Measurements from ENCODE around the gene TENM4.

TENM4 gene

DNA sequence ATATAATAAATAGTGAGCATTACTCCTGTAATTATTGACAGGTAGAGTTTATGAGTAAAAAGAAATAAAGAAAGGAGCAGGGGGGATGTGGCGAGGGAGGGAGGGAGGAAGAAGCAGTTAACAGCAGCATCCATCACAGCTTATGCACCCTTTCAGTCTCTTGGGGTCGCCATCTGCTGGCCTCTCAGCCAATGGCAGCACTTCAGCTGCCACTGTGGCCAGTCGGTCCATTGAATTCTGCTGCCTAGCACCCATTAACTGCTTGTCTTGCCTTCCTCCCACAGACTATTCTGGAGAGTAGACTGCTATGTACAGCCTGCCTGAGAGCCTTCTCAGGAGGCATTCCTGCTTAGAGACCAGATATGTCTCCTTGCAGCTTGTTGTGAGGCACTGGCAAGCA, 388.3 kb downstream of the TENM4 start (continued):
- TF ChIP-seq ZNF70 (CRISPR knock-in tag; IDR thresholded peaks at IDR 0.05) (no peak; the same call in 1 of the 2 replicates), ZFP30 (CRISPR knock-in tag; IDR thresholded peaks at IDR 0.05) (no peak), RARB (CRISPR knock-in tag; IDR thresholded peaks at IDR 0.05) (no peak), BACH2 (CRISPR knock-in tag; IDR thresholded peaks at IDR 0.05; ENCODE audit: borderline replicate concordance) (no peak), TOX (CRISPR knock-in tag; IDR thresholded peaks at IDR 0.05; ENCODE audit: borderline replicate concordance) (no peak)

DNA sequence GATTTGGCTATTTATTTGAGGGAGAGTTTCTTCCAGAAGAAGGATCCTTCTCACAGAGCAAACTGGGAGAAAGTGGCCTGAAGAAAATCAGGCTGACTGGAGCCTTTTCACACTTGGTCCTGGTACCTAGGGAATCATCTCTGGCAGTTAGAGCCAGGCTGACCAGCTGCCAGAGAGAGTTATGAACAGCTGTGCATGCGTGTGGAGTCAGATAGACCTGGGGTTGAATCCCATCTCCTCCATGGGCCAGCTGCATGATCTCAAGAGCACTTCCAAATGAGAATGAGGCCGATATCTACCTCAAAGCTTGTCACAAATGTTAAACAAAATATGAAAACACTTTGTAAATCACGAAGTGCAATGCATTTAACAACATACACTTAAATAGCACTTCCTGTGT, 390.0 kb downstream of the TENM4 start:
- ATAC-seq, result no peak

DNA sequence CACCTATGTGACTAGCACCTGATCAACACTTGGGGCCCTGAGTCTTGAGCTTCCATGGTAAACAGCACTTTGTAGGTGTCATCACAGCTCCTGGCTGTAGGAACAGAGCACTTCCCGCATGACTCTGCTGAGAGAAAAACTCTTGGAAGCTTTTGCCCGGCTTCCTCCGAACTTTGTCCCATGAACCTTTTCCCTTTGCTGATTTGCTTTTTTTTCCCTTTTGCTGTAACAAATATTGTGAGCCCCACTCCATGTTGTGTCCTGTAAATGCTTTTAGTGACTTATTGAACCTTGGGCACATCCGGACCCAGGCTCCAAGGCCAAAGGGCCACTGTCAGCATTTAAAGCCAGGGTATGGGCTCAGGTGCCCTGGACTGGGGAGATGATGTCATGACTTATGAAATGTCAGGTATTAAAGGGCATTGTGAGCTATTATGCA, 391.1 kb downstream of the TENM4 start:
- TF ChIP-seq ZFP3 (CRISPR knock-in tag; IDR thresholded peaks at IDR 0.05) (no peak), ESRRG (CRISPR knock-in tag; IDR thresholded peaks at IDR 0.05) (no peak), ISL1 (CRISPR knock-in tag; IDR thresholded peaks at IDR 0.05) (no peak), ZC3H10 (CRISPR knock-in tag; IDR thresholded peaks at IDR 0.05) (no peak), GLIS3 (CRISPR knock-in tag; IDR thresholded peaks at IDR 0.05) (no peak), ARNTL (CRISPR knock-in tag; IDR thresholded peaks at IDR 0.05; ENCODE audit: borderline replicate concordance, low read depth) (no peak)
- TF ChIP-seq, protein P1, sequence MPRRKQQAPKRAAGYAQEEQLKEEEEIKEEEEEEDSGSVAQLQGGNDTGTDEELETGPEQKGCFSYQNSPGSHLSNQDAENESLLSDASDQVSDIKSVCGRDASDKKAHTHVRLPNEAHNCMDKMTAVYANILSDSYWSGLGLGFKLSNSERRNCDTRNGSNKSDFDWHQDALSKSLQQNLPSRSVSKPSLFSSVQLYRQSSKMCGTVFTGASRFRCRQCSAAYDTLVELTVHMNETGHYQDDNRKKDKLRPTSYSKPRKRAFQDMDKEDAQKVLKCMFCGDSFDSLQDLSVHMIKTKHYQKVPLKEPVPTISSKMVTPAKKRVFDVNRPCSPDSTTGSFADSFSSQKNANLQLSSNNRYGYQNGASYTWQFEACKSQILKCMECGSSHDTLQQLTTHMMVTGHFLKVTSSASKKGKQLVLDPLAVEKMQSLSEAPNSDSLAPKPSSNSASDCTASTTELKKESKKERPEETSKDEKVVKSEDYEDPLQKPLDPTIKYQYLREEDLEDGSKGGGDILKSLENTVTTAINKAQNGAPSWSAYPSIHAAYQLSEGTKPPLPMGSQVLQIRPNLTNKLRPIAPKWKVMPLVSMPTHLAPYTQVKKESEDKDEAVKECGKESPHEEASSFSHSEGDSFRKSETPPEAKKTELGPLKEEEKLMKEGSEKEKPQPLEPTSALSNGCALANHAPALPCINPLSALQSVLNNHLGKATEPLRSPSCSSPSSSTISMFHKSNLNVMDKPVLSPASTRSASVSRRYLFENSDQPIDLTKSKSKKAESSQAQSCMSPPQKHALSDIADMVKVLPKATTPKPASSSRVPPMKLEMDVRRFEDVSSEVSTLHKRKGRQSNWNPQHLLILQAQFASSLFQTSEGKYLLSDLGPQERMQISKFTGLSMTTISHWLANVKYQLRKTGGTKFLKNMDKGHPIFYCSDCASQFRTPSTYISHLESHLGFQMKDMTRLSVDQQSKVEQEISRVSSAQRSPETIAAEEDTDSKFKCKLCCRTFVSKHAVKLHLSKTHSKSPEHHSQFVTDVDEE (CRISPR knock-in tag; IDR thresholded peaks at IDR 0.05), result no peak
- TF ChIP-seq, protein P2, sequence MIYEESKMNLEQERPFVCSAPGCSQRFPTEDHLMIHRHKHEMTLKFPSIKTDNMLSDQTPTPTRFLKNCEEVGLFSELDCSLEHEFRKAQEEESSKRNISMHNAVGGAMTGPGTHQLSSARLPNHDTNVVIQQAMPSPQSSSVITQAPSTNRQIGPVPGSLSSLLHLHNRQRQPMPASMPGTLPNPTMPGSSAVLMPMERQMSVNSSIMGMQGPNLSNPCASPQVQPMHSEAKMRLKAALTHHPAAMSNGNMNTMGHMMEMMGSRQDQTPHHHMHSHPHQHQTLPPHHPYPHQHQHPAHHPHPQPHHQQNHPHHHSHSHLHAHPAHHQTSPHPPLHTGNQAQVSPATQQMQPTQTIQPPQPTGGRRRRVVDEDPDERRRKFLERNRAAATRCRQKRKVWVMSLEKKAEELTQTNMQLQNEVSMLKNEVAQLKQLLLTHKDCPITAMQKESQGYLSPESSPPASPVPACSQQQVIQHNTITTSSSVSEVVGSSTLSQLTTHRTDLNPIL (CRISPR knock-in tag; IDR thresholded peaks at IDR 0.05; ENCODE audit: low read depth), result no peak
- no peak for ATAC-seq

More for the DNA sequence above, 390.0 kb downstream of the TENM4 start:
- TF ChIP-seq, protein P3, sequence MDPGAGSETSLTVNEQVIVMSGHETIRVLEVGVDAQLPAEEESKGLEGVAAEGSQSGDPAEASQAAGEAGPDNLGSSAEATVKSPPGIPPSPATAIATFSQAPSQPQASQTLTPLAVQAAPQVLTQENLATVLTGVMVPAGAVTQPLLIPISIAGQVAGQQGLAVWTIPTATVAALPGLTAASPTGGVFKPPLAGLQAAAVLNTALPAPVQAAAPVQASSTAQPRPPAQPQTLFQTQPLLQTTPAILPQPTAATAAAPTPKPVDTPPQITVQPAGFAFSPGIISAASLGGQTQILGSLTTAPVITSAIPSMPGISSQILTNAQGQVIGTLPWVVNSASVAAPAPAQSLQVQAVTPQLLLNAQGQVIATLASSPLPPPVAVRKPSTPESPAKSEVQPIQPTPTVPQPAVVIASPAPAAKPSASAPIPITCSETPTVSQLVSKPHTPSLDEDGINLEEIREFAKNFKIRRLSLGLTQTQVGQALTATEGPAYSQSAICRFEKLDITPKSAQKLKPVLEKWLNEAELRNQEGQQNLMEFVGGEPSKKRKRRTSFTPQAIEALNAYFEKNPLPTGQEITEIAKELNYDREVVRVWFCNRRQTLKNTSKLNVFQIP (CRISPR knock-in tag; IDR thresholded peaks at IDR 0.05; ENCODE audit: borderline replicate concordance, low read depth), result no peak
- TF ChIP-seq ZFP30 (CRISPR knock-in tag; IDR thresholded peaks at IDR 0.05) (no peak), GLIS3 (CRISPR knock-in tag; IDR thresholded peaks at IDR 0.05) (no peak), ZC3H10 (CRISPR knock-in tag; IDR thresholded peaks at IDR 0.05) (no peak), RARB (CRISPR knock-in tag; IDR thresholded peaks at IDR 0.05) (no peak), BACH2 (CRISPR knock-in tag; IDR thresholded peaks at IDR 0.05; ENCODE audit: borderline replicate concordance) (no peak)
- TF ChIP-seq, protein P1 (CRISPR knock-in tag; IDR thresholded peaks at IDR 0.05), result no peak

DNA sequence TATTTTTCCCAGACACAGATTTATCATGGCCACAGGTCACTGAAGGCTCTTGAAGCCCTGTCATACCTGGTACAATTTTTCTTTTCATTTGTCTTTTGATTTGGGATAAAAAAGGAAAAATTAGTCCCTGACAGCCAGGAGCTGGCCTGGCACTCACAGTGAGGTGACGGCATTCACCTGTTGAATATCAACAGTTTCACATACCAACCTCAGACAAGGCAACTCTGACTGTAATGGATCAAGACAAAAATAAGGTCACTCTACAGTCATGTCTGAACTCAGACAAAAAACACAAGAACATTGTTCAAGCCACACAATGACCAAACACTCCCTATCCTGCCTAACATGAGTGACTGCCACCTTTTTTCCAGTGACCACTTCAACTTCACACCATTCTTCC, 392.9 kb downstream of the TENM4 start:
- TF ChIP-seq ZNF565 (CRISPR knock-in tag; conservative IDR thresholded peaks at IDR 0.05; ENCODE audit: low read depth) (no peak), TOX (CRISPR knock-in tag; IDR thresholded peaks at IDR 0.05; ENCODE audit: borderline replicate concordance) (no peak), SNAI2 (CRISPR knock-in tag; IDR thresholded peaks at IDR 0.05) (no peak), ZNF70 (CRISPR knock-in tag; IDR thresholded peaks at IDR 0.05) (no peak), TCF4 (CRISPR knock-in tag; IDR thresholded peaks at IDR 0.05; ENCODE audit: borderline replicate concordance) (no peak), CSDC2 (CRISPR knock-in tag; IDR thresholded peaks at IDR 0.05) (no peak), ARNTL (CRISPR knock-in tag; IDR thresholded peaks at IDR 0.05; ENCODE audit: borderline replicate concordance, low read depth) (no peak), RARB (CRISPR knock-in tag; IDR thresholded peaks at IDR 0.05) (no peak)
- TF ChIP-seq, protein P4, sequence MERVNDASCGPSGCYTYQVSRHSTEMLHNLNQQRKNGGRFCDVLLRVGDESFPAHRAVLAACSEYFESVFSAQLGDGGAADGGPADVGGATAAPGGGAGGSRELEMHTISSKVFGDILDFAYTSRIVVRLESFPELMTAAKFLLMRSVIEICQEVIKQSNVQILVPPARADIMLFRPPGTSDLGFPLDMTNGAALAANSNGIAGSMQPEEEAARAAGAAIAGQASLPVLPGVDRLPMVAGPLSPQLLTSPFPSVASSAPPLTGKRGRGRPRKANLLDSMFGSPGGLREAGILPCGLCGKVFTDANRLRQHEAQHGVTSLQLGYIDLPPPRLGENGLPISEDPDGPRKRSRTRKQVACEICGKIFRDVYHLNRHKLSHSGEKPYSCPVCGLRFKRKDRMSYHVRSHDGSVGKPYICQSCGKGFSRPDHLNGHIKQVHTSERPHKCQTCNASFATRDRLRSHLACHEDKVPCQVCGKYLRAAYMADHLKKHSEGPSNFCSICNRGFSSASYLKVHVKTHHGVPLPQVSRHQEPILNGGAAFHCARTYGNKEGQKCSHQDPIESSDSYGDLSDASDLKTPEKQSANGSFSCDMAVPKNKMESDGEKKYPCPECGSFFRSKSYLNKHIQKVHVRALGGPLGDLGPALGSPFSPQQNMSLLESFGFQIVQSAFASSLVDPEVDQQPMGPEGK (CRISPR knock-in tag; IDR thresholded peaks at IDR 0.05; ENCODE audit: borderline replicate concordance), result no peak
- TF ChIP-seq, protein P3 (CRISPR knock-in tag; IDR thresholded peaks at IDR 0.05; ENCODE audit: borderline replicate concordance, low read depth), result no peak
- no peak for ATAC-seq
